Suppressor macrophage treated with lipopolysaccharide for 1 hour (primary cell): ENCODE measurements around the gene ATXN7.
A peak's percentile ranks its signal among the peaks of the same experiment; 100 is the strongest.

Experiments used
- DNase-seq, 3 donors: peaks; one replicate each; pipeline ENCODE4 v3.0.0-alpha.2; 2020 to 2022

ATXN7 gene

DNA sequence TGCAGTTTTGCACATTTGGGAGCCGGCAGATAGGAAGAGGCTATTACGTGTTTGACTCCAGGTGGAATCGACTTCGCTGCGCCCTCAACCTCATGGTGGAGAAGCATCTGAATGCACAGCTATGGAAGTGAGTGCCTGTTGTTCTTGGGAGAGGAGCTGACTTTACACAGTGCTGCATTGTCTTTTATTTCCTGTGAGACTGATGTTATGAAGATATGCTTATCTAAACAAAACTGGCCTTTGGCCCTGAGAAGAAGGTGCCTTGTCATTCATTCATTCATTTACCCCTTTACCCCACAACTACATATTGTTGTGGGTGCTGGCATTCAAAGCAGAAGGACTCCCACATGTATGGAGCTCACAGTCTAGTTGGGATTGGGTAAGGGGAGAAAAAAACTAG is 127.1 kb downstream of the ATXN7 start:
- DNase-seq = no peak

DNA sequence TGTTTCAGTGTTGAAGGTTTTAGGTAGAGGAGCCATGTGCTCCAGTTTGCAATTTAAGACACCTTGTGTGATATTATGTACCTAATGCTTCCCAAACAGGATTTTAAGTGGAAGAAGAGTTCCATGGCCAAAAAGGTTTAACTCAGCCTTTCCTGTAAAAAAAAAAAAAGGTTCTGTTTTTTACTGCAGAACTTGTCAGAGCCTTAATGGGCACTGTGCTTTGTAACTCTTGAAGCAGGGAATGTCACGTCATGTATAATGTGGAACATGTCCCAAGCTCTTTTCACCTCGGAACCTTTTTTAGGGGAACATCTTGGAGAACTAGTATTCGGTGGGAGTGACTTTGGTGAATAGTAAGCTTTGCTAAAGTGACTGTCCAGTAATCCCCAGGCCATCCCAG is 128.0 kb downstream of the ATXN7 start:
- DNase-seq = no peak

DNA sequence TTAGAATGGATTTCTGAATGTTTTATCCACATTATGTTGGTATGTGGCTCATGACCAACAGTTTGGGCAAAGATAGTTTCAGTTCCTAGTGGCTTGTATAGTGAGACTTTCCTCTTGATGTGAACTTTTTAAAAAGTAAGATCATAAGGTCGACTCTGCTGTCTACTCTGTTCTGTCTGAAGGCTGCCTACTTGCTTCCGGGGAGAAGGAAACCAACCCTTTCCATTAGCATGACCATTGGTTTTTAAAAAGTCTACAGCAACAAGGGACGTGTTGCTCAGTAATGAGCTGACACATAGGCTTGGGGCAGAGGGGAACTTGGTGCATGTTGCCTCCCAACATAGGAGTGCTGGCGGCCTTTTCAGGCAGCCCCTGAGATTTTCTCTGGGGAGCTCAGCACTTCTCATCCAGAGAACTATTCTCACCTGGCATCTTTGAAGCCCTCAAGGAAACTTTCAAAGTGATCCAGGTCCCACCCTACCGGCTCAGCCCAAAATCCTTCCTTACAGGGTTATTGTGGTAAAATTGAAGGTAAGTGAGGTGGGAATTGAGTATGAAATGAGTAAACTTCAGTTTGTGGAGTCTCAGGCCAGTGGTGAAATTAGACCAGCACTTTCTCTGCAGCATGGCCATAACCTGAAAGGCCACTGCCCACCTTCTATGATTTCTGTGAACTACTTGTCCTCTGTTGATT is 129.0 kb downstream of the ATXN7 start:
- DNase-seq = peak; percentile 45 to 53 (median 48)

DNA sequence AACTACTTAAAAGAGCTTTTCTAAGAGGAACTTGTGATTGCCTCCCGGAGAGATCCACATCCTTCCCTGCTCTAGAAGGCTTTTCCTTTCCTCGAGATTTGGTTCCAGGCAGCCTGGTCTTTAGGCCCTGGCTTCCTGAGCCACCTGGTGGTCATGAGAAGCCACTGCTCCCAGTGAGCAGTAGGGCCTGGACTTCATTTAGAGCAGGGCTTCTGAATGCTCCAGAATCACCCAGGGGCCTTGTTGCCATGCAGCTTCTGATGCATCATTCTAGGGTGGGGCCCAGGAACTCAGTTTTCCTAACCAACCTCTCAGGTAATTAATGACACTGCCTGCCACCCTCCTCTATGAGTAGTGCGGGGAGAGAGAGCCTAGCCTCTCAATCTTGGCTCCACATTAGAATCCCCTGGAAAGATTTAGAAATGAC is 130.0 kb downstream of the ATXN7 start:
- DNase-seq = peak; percentile 82 to 83 (median 83)

DNA sequence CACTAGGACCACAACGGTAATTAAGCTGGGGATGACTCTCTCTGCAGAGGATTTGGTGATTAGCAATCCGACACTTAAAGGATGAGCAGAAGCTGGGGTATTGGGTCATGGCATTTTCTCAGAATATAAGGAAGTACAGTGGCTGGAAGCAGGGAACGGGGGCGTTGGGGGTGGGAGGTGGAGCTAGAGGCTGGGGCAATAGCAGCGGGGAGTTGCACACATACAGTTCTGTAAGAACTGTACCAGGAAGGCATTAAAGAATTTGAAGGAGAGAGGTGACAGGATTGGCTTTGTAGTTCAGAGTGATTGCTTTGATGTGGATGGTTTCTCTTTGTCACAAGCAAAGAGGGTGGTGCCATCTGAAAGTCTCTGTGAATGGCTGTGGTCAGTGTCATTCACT is 131.4 kb downstream of the ATXN7 start:
- peak; percentile 85 to 90 (median 89) for DNase-seq

DNA sequence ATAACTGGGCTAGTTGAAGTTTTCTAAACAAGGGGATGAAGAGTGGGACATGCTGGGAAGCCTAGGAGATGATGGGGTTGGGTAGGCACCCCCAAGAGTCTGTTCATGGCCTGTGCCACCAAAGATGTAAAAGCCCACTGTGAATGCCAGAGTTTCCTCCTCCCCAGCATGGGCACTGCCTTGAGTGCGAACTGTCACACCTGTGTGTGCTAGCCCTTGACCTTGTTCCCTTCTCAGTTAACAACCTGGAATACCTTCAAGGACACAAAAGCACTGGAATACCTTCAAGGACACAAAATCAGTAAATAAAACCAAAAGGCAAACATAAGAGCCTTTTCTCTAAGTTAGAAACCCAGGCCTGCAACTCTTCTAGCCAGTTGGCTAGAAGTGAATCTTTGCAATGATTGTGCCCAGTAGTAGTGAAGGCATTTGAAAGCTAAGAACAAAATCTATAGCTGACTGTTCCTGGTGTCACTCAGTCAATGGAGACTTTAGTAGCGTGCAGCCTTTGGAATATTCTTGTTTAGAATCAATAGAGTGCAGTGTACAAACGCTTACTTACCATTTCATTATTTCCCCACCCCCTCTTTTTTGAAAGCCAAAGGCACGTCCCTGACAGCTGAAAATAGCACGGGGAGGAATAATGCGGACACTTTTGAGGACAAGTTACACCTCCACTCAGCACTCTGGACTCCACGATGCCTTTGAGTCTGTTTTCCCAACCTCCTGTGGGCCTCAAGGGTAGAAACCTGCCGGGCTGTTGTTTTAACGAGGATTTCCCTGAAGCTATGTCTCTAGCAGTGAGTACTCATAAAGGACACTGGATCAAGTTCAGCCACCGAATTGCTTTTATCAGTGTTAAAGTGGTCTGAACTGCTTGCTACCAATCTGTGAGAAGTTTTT is 135.4 kb downstream of the ATXN7 start:
- no peak for DNase-seq

DNA sequence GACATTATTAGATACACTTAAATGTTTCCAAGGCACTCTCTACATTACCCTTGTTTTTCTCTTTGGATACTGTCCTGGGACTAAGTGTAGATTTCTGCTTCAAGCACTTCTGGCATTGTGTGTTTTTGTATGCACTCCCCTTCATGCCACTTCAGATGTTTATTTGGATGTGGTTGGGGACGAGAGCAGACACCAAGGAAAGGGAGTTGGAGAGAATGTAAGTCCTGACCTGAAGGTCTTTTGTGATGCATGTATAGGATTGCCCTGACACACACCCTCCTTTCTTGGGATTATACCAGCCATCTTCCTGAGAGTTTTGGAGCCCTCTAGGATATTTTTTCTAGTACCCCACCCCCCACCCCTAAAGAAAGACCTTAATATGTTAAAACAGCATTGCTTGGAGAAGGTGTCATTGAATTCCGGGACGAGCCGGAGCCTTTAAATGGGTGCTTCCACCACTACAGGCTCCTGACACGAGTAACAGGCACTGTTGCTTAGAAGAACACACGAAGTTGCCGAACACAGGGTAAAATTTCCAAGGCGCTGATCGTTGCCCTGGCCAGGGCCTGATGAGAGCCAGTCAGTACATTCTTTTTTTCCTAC is 136.9 kb downstream of the ATXN7 start:
- DNase-seq = no peak

DNA sequence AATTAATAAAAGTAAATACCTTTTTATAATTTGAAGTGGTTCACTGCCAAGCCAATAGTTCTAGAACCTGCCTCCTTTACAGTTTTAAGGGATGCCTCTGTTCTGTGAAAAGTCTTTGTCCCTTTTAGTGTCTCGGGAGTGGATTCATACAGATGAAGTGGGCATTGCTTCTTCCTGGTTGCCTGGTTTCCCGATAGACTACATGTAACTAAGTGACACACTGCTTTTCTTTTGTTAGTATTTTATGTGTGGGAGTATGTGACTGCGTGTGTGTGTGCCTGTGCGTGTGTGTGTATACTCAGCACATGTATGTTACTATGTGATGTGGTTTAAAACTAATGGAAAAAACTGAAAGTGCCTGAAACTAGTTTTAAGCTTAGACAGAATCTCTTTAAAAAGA is 138.6 kb downstream of the ATXN7 start:
- DNase-seq = no peak

DNA sequence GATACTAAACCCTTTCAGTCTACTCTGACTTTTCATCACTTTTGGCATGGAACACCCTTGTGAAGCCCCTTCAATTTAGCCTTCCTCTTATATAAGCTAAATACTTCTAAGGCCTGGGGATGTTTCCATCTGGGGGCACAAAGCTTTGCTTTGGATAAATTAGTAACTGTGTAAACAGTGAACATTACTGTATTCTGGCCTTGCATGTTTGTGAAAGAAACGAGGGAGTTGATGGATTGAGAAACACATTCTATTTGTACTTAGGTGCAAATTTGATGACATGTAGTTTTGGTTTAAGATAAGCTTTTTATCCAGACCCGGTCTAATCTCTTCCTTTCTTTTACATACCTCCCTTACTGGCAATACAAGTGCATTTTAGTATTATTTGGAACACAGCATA is 139.9 kb downstream of the ATXN7 start:
- no peak for DNase-seq

DNA sequence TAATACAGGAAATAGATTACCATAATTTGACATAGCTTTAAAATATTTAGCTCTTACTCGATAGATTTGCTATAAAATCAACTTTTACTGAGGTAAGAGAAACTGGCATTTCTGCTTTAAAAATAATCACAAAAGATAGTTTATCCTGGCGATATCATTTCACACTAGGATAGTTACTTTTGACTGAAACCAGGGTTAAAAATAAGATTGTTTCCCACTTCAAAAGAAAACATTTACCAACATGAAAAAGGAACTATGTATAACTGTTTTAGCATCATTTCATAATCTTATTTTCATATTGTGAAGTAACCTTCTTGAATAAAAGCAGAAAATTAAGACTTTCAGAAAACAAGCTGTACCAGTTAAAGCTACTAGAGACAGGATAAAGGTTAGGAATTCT is 144.3 kb downstream of the ATXN7 start:
- DNase-seq = no peak

DNA sequence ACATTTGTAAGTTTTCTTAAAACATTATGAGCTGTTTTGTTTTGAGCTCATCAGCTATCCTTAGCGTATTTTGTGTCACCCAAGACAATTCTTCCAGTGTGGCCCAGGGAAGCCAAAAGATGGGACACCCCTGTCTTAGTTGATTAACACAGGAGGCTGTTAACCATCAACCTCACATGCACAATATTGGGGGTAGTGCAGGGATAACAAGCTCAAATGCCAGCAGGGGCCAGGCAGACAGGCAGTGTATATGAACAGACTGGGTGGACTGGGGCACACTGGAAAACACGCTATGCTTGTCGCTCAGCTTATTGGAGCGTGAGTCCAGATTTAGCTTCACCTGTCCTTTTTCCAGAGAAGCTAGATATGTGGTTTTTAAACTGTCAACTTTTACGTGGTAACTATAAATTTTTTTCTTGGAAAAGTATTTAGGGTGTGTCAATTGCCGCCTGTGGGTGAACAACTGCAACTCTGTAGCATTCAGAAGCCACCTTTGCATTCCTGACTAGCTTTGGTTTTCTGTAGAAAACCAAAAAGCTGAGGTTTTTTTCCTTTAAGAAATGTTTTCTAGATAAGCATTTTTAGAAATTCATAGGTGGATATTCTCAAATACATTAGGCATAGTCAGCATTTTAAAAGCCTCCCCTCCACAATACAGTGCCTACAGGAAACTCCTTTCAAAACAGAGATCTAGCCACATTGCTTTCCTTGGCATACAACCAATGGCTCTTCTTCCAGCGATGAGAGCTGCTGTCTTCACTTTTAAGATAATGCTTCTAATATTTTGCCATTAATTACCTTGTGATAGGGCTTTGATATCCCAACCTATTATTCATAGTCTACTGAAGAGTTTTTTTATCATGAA is 145.1 kb downstream of the ATXN7 start:
- no peak for DNase-seq

DNA sequence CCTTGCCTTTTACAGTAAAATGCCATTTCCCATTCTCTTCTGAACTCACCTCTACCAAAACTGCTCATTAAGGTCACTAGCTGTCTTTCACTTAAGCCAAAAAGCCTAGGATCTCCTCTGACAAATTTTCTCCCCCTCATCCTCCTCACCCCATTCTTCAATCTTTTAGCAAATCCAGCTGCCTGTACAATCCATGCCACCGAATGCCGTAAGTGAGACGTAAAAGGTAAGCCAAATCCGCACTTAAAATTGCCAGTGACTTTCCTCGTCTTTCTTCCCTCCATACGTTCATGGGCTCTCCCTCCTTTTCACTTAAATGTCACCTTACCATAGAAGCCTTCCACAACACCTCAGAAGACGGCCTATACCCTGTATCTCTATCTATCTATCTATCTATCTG is 145.9 kb downstream of the ATXN7 start:
- no peak for DNase-seq

DNA sequence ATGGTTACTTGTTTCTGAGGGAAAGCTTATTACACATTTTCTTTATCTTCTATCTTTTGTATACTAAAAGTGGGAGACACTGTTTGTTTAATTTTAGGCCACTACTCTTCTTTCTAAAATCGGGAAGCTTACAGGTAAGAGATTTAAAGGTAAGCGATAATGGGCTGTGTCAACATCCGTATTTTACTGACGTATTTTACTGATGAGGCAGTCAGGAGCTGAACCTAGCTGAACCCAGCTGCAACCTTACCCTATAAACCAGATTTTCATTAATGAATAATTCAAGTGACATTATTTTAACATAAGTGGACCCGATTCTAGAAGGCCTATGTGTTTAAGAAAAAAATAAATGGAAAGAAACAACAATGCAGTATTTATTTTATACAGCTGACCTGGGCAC is 146.5 kb downstream of the ATXN7 start:
- no peak for DNase-seq

DNA sequence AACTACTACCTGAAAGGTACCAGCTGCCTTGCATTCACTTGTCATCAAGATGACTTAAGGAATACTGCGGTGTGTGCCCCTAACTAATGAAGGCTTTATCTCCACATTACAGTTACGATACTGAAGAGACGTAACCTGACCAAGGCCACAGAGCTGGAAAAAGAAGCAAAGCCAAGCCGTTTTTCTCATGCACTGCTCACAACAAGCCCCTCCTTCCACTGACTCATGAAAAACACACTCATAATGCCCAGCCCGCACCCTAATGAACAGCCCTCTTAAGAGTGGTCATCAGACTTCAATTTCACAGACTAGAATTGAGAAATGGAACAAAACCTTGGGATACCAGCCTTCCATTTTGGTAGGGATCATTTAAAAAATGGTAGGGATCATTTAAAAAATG is 148.0 kb downstream of the ATXN7 start:
- DNase-seq = no peak

DNA sequence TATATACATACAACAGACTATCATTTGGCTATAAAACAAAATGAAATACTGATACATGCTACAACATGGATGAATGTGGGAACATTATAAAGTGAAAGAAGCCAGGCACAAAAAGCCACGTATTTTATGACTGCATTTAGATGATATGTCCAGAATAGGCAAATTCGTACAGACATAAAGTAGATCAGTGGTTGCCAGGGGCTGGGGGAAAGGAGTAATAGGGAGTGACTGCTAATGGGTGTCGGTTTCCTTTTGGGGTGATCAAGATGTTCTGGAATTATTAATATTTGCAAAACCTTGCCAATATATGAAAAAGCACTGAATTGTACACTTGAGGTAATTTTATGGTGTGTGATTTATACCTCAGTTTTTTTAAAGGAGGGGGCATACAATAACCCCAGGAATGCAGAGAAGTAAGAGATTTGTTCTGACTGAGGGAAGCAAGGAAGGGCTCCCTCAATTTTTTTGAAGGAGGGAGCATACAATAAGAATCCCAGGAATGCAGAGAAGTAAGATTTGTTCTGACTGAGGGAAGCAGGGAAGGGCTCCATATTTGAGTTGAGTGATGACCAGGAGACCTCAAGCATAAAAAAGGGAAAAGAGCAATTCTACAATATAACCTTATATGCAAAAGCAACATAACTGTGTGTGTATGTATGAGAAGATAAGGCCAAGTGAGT is 153.4 kb downstream of the ATXN7 start:
- no peak for DNase-seq

DNA sequence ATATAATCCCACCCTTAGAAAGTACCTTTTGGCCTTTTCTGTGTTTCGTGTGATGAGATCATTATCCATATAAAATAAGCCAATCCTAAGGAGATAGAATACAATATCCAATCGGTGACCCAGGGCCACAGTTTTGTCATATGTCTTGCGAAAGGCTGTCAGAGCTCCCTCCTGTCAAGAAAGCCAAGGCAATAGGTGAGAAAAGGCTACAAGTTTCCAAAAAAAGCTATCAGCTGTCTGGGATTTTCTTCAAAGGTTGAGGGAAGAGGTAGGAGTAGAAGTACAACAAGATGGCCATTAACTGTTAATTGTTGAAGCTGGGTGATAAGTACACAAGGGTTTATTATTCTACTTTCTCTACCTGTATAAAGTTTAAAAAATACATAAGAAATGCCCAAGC is 155.6 kb downstream of the ATXN7 start:
- DNase-seq = no peak

DNA sequence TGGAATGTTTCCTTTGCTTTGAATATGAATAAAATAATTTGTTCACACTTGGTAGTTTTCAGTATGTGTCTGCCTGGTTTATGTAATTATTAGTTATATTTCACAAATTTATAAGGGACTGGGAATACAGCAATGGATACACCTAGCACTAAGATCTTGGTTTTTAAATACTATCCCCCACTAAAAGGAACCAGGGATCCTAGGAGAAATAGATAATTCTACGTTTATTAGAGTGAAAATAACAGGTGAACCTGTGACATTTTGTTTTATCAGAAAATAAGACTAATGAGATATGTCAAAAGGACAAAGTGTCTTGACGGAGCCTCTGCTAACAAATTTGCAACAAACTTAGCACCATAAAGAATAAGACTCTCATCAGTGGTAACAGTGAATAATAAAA is 156.2 kb downstream of the ATXN7 start:
- no peak for DNase-seq

DNA sequence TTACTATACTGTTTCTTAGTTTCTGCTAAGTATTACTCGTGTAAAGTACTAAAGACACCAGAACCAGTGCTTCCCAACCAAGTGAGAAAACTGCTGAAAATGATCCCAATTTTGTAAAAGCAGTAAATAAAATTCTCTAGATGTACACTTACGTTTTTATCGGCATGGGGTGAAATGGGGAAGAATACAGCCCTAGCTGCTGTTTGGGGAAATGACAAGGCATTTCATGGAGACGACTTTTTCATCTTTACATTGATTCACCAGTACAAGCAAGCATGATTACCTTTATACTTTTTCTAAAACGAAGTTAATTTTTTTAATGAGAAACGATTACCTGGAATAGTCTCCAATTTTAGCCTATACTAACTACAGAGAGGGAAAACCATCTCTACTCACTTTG is 158.3 kb downstream of the ATXN7 start:
- DNase-seq = peak in 2 of 3 donors; percentile 12 to 36

DNA sequence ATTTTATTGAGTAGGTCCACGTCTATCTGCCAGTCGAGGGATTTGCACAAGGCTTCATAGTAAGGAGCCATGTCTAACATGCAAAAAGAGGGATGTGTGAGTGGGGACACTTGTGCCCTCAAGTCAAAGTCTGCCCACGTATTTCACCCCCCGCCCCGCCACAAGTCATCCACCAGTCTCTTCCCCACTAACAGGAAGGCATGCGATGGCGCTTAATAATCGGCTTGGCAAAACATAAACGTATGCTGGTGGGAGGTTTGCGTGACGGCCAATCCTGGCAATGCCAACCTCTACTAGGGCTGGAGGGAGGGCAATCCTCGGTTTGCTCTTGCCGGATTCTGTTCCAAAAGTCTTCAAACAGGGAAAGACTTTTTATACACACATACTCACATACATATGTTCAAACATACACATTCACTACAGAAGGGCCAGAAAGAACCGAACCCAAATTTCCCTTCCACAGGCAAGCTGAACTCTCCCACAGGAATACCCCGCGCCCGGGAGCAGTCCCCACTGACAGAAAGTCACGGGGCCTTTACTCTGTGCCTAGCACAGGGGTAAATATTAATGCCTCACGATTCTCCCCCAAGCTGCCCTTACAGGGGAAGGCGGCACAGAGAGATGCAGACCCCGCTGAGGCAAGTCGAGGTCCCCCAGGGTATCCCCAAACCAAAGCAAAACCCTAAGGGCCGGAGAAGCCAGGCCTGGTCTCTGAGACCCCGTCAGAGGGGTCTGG is 159.0 kb downstream of the ATXN7 start:
- peak in 2 of 3 donors; percentile 28 to 29 for DNase-seq

DNA sequence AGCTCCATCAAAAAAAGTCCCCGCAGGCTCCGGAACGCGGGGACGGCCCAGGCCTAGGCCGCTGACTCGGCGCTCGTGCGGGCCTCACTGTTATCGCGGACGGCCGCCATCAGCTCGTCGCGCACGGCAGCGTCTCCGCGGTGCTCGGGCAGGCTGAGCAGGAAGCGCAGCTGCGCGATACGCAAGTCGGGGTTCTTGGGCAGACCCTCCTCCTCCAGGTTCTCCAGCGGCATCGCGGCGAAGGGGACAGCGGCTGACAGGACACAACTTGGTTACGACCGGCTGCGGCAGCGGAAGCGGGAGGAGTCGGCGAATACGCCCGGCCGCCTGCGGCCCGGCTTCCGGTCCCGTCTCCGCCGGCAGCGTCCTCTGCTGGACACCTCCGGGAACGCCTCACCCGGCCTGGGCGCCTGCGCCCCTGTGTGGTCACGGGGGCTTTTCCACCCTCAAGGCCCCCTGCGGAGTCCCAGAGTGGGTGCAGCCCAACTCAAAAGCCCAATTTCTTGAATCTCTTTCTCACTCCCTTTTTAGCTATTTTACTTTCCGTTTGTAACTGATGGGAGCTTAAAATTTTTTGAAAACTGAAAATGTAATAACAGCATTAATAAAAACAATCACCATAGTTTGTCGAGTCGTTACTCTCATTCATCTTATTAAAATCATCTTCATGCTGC is 159.7 kb downstream of the ATXN7 start, which contains the start of gene PSMD6:
PSMD6 (minus strand) TSS at position 308 of the 674 bp plus-strand sequence; CDS start at position 233, 75 bp downstream.
- peak; percentile 90 to 95 (median 94) for DNase-seq

DNA sequence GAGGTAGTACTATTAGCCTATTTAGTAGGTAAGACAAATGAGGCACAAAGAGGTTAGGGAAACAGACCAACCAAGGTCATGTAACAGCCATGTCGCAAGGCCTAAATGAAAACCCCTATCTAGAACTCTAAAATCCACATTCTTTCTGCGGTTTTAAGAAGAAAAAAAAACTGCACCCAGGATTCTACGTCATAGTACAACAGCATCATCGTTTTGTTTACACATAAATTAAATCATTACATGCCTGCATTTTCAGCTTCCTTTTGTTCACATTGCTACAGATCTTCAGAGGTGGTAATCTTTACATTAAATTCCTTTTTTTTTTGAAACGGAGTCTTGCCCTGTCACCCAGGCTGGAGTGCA is 160.2 kb downstream of the ATXN7 start:
- no peak for DNase-seq
